Activated naive CD8-positive, alpha-beta T cell (primary cell): ENCODE measurements around the gene MB.

Experiments used
- H3K27ac Mint-ChIP-seq: one replicate; pipeline ENCODE4 v1.8.0; 2021; ENCODE audit warnings: mixed read lengths
- H3K27me3 Mint-ChIP-seq: one replicate; pipeline ENCODE4 v1.8.0; 2021; ENCODE audit warnings: mixed read lengths
- H3K36me3 Mint-ChIP-seq: one replicate; pipeline ENCODE4 v1.8.0; 2021; ENCODE audit warnings: mixed read lengths
- H3K4me1 Mint-ChIP-seq: one replicate; pipeline ENCODE4 v1.8.0; 2021; ENCODE audit warnings: low read depth, mixed read lengths
- H3K4me3 Mint-ChIP-seq: one replicate; pipeline ENCODE4 v1.8.0; 2021; ENCODE audit warnings: mild to moderate bottlenecking, mixed read lengths
- H3K9me3 Mint-ChIP-seq: one replicate; pipeline ENCODE4 v1.8.0; 2021; ENCODE audit warnings: low read depth, mixed read lengths

The MB gene

GRCh38 chr22:35600476-35600875 lies 16.7 kb downstream of the MB start:
- Mint-ChIP-seq H3K4me3 (no peak overlapping the region), H3K27me3 (no peaks in the 10 kb centered on the region), H3K4me1 (no peaks in the 10 kb centered on the region), H3K36me3 (no peaks in the 10 kb centered on the region), H3K9me3 (no peaks in the 10 kb centered on the region), H3K27ac (no peak overlapping the region)

- no peaks in the 10 kb centered on the region for H3K27me3 Mint-ChIP-seq
- H3K36me3 Mint-ChIP-seq = no peaks in the 10 kb centered on the region
- H3K4me1 Mint-ChIP-seq = no peaks in the 10 kb centered on the region
- H3K9me3 Mint-ChIP-seq = no peaks in the 10 kb centered on the region
- H3K4me3 Mint-ChIP-seq = no peak overlapping the region
- no peak overlapping the region for H3K27ac Mint-ChIP-seq
Observed at GRCh38 chr22:35599364-35599763, 17.8 kb downstream of the MB start.

GRCh38 chr22:35598396-35598710 lies 18.8 kb downstream of the MB start:
- H3K27ac Mint-ChIP-seq = no peak overlapping the region
- no peaks in the 10 kb centered on the region for H3K36me3 Mint-ChIP-seq
- H3K9me3 Mint-ChIP-seq = no peaks in the 10 kb centered on the region
- H3K4me1 Mint-ChIP-seq = no peaks in the 10 kb centered on the region
- H3K4me3 Mint-ChIP-seq = no peak overlapping the region
- no peaks in the 10 kb centered on the region for H3K27me3 Mint-ChIP-seq

GRCh38 chr22:35597692-35598395 lies 19.3 kb downstream of the MB start:
- H3K9me3 Mint-ChIP-seq = no peaks in the 10 kb centered on the region
- H3K36me3 Mint-ChIP-seq = no peaks in the 10 kb centered on the region
- no peak overlapping the region for H3K4me3 Mint-ChIP-seq
- H3K27ac Mint-ChIP-seq = no peak overlapping the region
- H3K4me1 Mint-ChIP-seq = no peaks in the 10 kb centered on the region
- no peaks in the 10 kb centered on the region for H3K27me3 Mint-ChIP-seq

GRCh38 chr22:35596821-35597220 lies 20.3 kb downstream of the MB start:
- Mint-ChIP-seq H3K9me3 (no peaks in the 10 kb centered on the region), H3K27me3 (no peaks in the 10 kb centered on the region), H3K4me3 (no peak overlapping the region), H3K27ac (no peak overlapping the region), H3K36me3 (no peaks in the 10 kb centered on the region), H3K4me1 (no peaks in the 10 kb centered on the region)

GRCh38 chr22:35594686-35595085 lies 22.4 kb downstream of the MB start:
- Mint-ChIP-seq H3K36me3 (no peaks in the 10 kb centered on the region), H3K27ac (no peak overlapping the region), H3K9me3 (no peaks in the 10 kb centered on the region), H3K4me3 (no peak overlapping the region), H3K27me3 (no peaks in the 10 kb centered on the region), H3K4me1 (no peaks in the 10 kb centered on the region)

- Mint-ChIP-seq H3K27me3 (no peaks in the 10 kb centered on the region), H3K9me3 (no peaks in the 10 kb centered on the region), H3K4me3 (no peak overlapping the region), H3K27ac (no peak overlapping the region), H3K4me1 (no peaks in the 10 kb centered on the region), H3K36me3 (no peaks in the 10 kb centered on the region)
Observed at GRCh38 chr22:35593891-35594470, 23.1 kb downstream of the MB start.

GRCh38 chr22:35593071-35593890 lies 23.8 kb downstream of the MB start:
- Mint-ChIP-seq H3K4me1 (no peaks in the 10 kb centered on the region), H3K4me3 (no peak overlapping the region), H3K9me3 (no peaks in the 10 kb centered on the region), H3K27me3 (no peaks in the 10 kb centered on the region), H3K27ac (no peak overlapping the region), H3K36me3 (no peaks in the 10 kb centered on the region)

GRCh38 chr22:35592418-35592967 lies 24.6 kb downstream of the MB start:
- H3K9me3 Mint-ChIP-seq = no peaks in the 10 kb centered on the region
- H3K4me3 Mint-ChIP-seq = no peak overlapping the region
- no peaks in the 10 kb centered on the region for H3K27me3 Mint-ChIP-seq
- no peaks in the 10 kb centered on the region for H3K4me1 Mint-ChIP-seq
- H3K36me3 Mint-ChIP-seq = no peaks in the 10 kb centered on the region
- no peak overlapping the region for H3K27ac Mint-ChIP-seq

GRCh38 chr22:35591714-35592417 lies 25.3 kb downstream of the MB start:
- H3K4me3 Mint-ChIP-seq = no peak overlapping the region
- no peaks in the 10 kb centered on the region for H3K4me1 Mint-ChIP-seq
- H3K27me3 Mint-ChIP-seq = no peaks in the 10 kb centered on the region
- no peaks in the 10 kb centered on the region for H3K9me3 Mint-ChIP-seq
- no peak overlapping the region for H3K27ac Mint-ChIP-seq
- H3K36me3 Mint-ChIP-seq = no peaks in the 10 kb centered on the region

GRCh38 chr22:35590634-35591295 lies 26.4 kb downstream of the MB start:
- Mint-ChIP-seq H3K27ac (no peak overlapping the region), H3K4me3 (no peak overlapping the region), H3K27me3 (no peaks in the 10 kb centered on the region), H3K9me3 (no peaks in the 10 kb centered on the region), H3K36me3 (no peaks in the 10 kb centered on the region), H3K4me1 (no peaks in the 10 kb centered on the region)

- H3K27ac Mint-ChIP-seq = no peak overlapping the region
- no peaks in the 10 kb centered on the region for H3K9me3 Mint-ChIP-seq
- no peak overlapping the region for H3K4me3 Mint-ChIP-seq
- no peaks in the 10 kb centered on the region for H3K27me3 Mint-ChIP-seq
- H3K36me3 Mint-ChIP-seq = no peaks in the 10 kb centered on the region
- H3K4me1 Mint-ChIP-seq = no peaks in the 10 kb centered on the region
Observed at GRCh38 chr22:35589756-35590093, 27.4 kb downstream of the MB start.

GRCh38 chr22:35589071-35589755 lies 27.9 kb downstream of the MB start:
- H3K9me3 Mint-ChIP-seq = no peaks in the 10 kb centered on the region
- H3K27me3 Mint-ChIP-seq = no peaks in the 10 kb centered on the region
- H3K4me1 Mint-ChIP-seq = no peaks in the 10 kb centered on the region
- no peaks in the 10 kb centered on the region for H3K36me3 Mint-ChIP-seq
- H3K4me3 Mint-ChIP-seq = no peak overlapping the region
- no peak overlapping the region for H3K27ac Mint-ChIP-seq

- no peak overlapping the region for H3K27ac Mint-ChIP-seq
- no peaks in the 10 kb centered on the region for H3K4me1 Mint-ChIP-seq
- H3K36me3 Mint-ChIP-seq = no peaks in the 10 kb centered on the region
- H3K4me3 Mint-ChIP-seq = no peak overlapping the region
- H3K27me3 Mint-ChIP-seq = peaks cover 1% of the 10 kb centered on the region
- H3K9me3 Mint-ChIP-seq = no peaks in the 10 kb centered on the region
Observed at GRCh38 chr22:35587896-35588295, 29.2 kb downstream of the MB start.
